Activated T-helper 1 cell treated with anti-CD3 and anti-CD28 coated beads, Interleukin-12 subunit alpha, Interleukin-12 subunit beta, Interleukin-2, Interleukin-4 antibody, amounts not matched to agents 30 ng/mL and 10 ng/mL and 1 ng/mL, durations not matched to agents 14 hours and 24 hours and 36 hours (primary cell): Measurements from ENCODE around the gene SERGEF. TPM values are rescaled to one million over a fixed set of nuclear protein-coding genes. Genes with fewer than 3 reads are reported as not detected.

Source experiments
- DNase-seq: peaks from one replicate; pipeline ENCODE4 v3.0.0; 2021; ENCODE audit warnings: low spot score
- H3K27ac Mint-ChIP-seq: one replicate; pipeline ENCODE4 v1.8.0; 2021; ENCODE audit warnings: mild to moderate bottlenecking, mixed read lengths
- H3K27me3 Mint-ChIP-seq: one replicate; pipeline ENCODE4 v1.8.0; 2022; ENCODE audit warnings: mild to moderate bottlenecking, moderate library complexity, mixed read lengths; ENCODE audit not compliant: insufficient read depth
- H3K36me3 Mint-ChIP-seq: one replicate; pipeline ENCODE4 v1.8.0; 2021; ENCODE audit warnings: low read depth, mixed read lengths
- H3K4me1 Mint-ChIP-seq: one replicate; pipeline ENCODE4 v1.8.0; 2021; ENCODE audit warnings: low read depth, mixed read lengths
- H3K4me3 Mint-ChIP-seq: one replicate; pipeline ENCODE4 v1.8.0; 2021; ENCODE audit warnings: mild to moderate bottlenecking, moderate library complexity, mixed read lengths
- H3K9me3 Mint-ChIP-seq: one replicate; pipeline ENCODE4 v1.8.0; 2021; ENCODE audit warnings: mixed read lengths
- intact Hi-C: fragments of 100-400 bp; cut with micrococcal nuclease; formaldehyde crosslinking; loops from one replicate; pipeline ENCODE4 v1.15.1; 2024
- total RNA-seq: library from RNA; stranded (reverse); gene quantifications from 2 replicates; pipeline ENCODE4 v1.2.3, GENCODE V29; 2022

The SERGEF gene
- total RNA-seq, 1 donor from 2014 or later: 24.5 TPM

- DNase-seq: no peak
- no peak overlapping the region for H3K4me3 Mint-ChIP-seq
- H3K4me1 Mint-ChIP-seq: no peaks in the 10 kb centered on the region
- no peaks in the 10 kb centered on the region for H3K27me3 Mint-ChIP-seq
- no peaks in the 10 kb centered on the region for H3K36me3 Mint-ChIP-seq
- intact Hi-C loops: no loop called here
- no peaks in the 10 kb centered on the region for H3K9me3 Mint-ChIP-seq
- H3K27ac Mint-ChIP-seq: no peak overlapping the region
These were observed 237.2 kb downstream of the SERGEF start for GRCh38 chr11:17775507-17776211.

- intact Hi-C loops: no loop called here
- H3K36me3 Mint-ChIP-seq: no peaks in the 10 kb centered on the region
- no peak overlapping the region for H3K4me3 Mint-ChIP-seq
- H3K27me3 Mint-ChIP-seq: no peaks in the 10 kb centered on the region
- no peaks in the 10 kb centered on the region for H3K4me1 Mint-ChIP-seq
- DNase-seq: no peak
- no peak overlapping the region for H3K27ac Mint-ChIP-seq
- no peaks in the 10 kb centered on the region for H3K9me3 Mint-ChIP-seq
These were observed 237.9 kb downstream of the SERGEF start for GRCh38 chr11:17775035-17775348.

GRCh38 chr11:17774232-17775034 lies 238.4 kb downstream of the SERGEF start:
- Mint-ChIP-seq H3K4me1 (no peaks in the 10 kb centered on the region), H3K4me3 (no peak overlapping the region), H3K36me3 (no peaks in the 10 kb centered on the region), H3K27ac (no peak overlapping the region), H3K27me3 (no peaks in the 10 kb centered on the region), H3K9me3 (no peaks in the 10 kb centered on the region)
- no peak for DNase-seq
- intact Hi-C loops: no loop called here

- no peak for DNase-seq
- intact Hi-C loops: no loop called here
- Mint-ChIP-seq H3K27ac (no peak overlapping the region), H3K4me1 (no peaks in the 10 kb centered on the region), H3K4me3 (no peak overlapping the region), H3K9me3 (no peaks in the 10 kb centered on the region), H3K36me3 (no peaks in the 10 kb centered on the region), H3K27me3 (no peaks in the 10 kb centered on the region)
These were observed 239.2 kb downstream of the SERGEF start for GRCh38 chr11:17773674-17774073.

- no peak overlapping the region for H3K27ac Mint-ChIP-seq
- no peaks in the 10 kb centered on the region for H3K4me1 Mint-ChIP-seq
- H3K9me3 Mint-ChIP-seq: no peaks in the 10 kb centered on the region
- no peaks in the 10 kb centered on the region for H3K27me3 Mint-ChIP-seq
- no peak for DNase-seq
- intact Hi-C loops: no loop called here
- H3K4me3 Mint-ChIP-seq: no peak overlapping the region
- no peaks in the 10 kb centered on the region for H3K36me3 Mint-ChIP-seq
These were observed 239.9 kb downstream of the SERGEF start for GRCh38 chr11:17772704-17773600.

GRCh38 chr11:17771841-17772401 lies 240.9 kb downstream of the SERGEF start:
- H3K36me3 Mint-ChIP-seq: no peaks in the 10 kb centered on the region
- no peak overlapping the region for H3K4me3 Mint-ChIP-seq
- no peak for DNase-seq
- no peaks in the 10 kb centered on the region for H3K9me3 Mint-ChIP-seq
- no peaks in the 10 kb centered on the region for H3K27me3 Mint-ChIP-seq
- H3K4me1 Mint-ChIP-seq: no peaks in the 10 kb centered on the region
- intact Hi-C loops: no loop called here
- no peak overlapping the region for H3K27ac Mint-ChIP-seq

- H3K27me3 Mint-ChIP-seq: no peaks in the 10 kb centered on the region
- no peaks in the 10 kb centered on the region for H3K4me1 Mint-ChIP-seq
- intact Hi-C loops: no loop called here
- no peak for DNase-seq
- H3K27ac Mint-ChIP-seq: no peak overlapping the region
- H3K36me3 Mint-ChIP-seq: no peaks in the 10 kb centered on the region
- H3K4me3 Mint-ChIP-seq: no peak overlapping the region
- H3K9me3 Mint-ChIP-seq: no peaks in the 10 kb centered on the region
These were observed 241.4 kb downstream of the SERGEF start for GRCh38 chr11:17771415-17771814.

GRCh38 chr11:17770917-17771316 lies 241.9 kb downstream of the SERGEF start:
- Mint-ChIP-seq H3K27me3 (no peaks in the 10 kb centered on the region), H3K36me3 (no peaks in the 10 kb centered on the region), H3K4me3 (no peak overlapping the region), H3K27ac (no peak overlapping the region), H3K9me3 (no peaks in the 10 kb centered on the region), H3K4me1 (no peaks in the 10 kb centered on the region)
- intact Hi-C loops: no loop called here
- DNase-seq: no peak

- Mint-ChIP-seq H3K4me1 (no peaks in the 10 kb centered on the region), H3K27me3 (no peaks in the 10 kb centered on the region), H3K4me3 (no peak overlapping the region), H3K36me3 (no peaks in the 10 kb centered on the region), H3K9me3 (no peaks in the 10 kb centered on the region), H3K27ac (no peak overlapping the region)
- intact Hi-C loops: no loop called here
- no peak for DNase-seq
These were observed 242.7 kb downstream of the SERGEF start for GRCh38 chr11:17770048-17770652.

- Mint-ChIP-seq H3K4me3 (no peak overlapping the region), H3K36me3 (no peaks in the 10 kb centered on the region), H3K27ac (no peak overlapping the region)
These were observed 243.6 kb downstream of the SERGEF start for GRCh38 chr11:17769218-17769617.

GRCh38 chr11:17768547-17768946 lies 244.3 kb downstream of the SERGEF start:
- Mint-ChIP-seq H3K27me3 (no peaks in the 10 kb centered on the region), H3K9me3 (no peaks in the 10 kb centered on the region), H3K36me3 (no peaks in the 10 kb centered on the region), H3K4me3 (no peak overlapping the region), H3K27ac (no peak overlapping the region), H3K4me1 (no peaks in the 10 kb centered on the region)
- DNase-seq: no peak
- intact Hi-C loops: no loop called here

More at GRCh38 chr11:17769218-17769617, 243.6 kb downstream of the SERGEF start:
- Mint-ChIP-seq H3K9me3 (no peaks in the 10 kb centered on the region), H3K27me3 (no peaks in the 10 kb centered on the region), H3K4me1 (no peaks in the 10 kb centered on the region)
- DNase-seq: no peak
- intact Hi-C loops: no loop called here

- Mint-ChIP-seq H3K36me3 (no peaks in the 10 kb centered on the region), H3K9me3 (no peaks in the 10 kb centered on the region), H3K27ac (no peak overlapping the region), H3K4me3 (no peak overlapping the region), H3K27me3 (no peaks in the 10 kb centered on the region), H3K4me1 (no peaks in the 10 kb centered on the region)
- intact Hi-C loops: no loop called here
- DNase-seq: no peak
These were observed 244.9 kb downstream of the SERGEF start for GRCh38 chr11:17767914-17768313.
